Activated CD8-positive, alpha-beta memory T cell treated with anti-CD3 and anti-CD28 coated beads, Interleukin-2, amount 50 U/mL, for 1 hour (primary cell): ENCODE data around the gene MAML2.

Experiments used
- DNase-seq: peaks from one replicate; pipeline ENCODE4 v3.0.0-alpha.2; 2020; ENCODE audit errors: extremely low read depth

The MAML2 gene

DNA sequence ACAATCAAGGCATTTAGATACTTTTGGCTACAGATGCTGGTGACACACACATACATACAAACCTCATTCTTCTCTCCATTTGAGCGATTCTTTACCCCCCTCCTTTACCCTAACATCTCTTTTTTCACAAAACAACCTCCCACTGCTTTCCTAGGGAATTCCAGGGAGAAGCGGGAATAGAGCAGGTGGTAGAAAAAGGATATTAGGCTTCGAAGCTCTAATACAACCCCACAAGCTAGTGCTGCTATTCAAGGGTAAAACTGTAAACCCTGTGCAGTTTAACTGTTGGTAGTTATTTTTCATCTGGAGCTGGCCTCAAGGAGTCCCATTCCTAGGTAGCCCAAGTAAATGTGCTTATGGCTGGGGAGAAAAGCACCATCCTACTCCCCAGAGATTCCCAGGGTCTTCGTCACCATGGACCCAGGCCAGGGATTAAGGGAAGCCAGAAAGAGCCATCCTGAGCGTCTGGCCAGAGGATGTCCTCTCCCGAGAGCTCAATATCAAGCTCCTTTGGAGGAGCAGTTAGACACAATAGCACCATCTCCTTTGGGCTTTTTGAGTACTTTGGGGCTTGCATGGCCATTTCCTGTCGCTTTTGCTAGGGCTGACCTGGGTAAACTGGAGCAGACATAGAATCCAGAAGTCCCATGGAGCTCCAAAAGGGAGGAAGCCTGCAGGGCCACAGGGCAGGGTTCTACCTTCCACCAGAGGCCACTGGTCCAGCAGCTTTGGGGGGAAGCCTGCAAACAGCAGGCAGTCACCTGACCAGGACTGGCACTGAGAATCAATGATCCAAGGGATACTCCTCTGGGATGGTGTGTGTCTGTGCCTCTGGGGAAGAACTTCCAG, 3.1 kb downstream of the MAML2 start:
- no peak for DNase-seq

DNA sequence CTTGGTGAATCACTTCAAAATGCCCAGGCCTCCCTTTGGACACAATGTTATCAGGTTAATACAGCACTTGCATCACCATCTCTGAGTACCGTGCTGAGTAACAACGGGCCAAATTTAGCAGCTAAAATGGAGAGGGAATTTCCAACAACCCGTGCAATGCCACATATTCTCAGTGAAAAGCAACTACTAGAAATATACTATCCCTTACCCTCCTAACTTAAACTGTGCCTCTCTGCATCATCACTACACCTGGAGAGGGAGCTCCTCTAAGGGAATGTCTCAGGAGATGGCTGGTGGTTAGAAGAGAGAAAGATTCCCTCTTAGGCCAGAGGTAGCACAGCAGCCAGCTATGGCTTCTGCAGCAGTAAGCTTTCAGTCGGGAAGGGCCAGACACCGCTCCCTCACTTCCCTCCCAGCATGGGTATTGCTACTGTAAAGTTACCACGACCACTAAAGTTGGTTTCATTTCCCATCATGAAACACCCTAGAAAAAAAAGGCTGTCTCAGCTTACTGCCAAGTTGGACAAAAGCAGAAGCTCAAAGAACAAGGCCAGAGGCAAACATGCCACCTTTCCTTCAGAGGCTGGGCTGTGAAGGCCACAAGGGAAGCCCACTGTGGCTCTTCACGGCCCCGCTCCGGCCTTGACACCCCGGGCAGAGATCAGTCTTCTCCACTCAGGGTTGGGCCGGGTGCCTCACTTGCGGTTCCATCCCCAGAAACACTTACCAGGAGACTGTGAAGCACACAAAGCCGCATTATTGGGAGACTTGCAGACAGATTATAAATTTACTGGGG, 3.9 kb downstream of the MAML2 start:
- DNase-seq: no peak

DNA sequence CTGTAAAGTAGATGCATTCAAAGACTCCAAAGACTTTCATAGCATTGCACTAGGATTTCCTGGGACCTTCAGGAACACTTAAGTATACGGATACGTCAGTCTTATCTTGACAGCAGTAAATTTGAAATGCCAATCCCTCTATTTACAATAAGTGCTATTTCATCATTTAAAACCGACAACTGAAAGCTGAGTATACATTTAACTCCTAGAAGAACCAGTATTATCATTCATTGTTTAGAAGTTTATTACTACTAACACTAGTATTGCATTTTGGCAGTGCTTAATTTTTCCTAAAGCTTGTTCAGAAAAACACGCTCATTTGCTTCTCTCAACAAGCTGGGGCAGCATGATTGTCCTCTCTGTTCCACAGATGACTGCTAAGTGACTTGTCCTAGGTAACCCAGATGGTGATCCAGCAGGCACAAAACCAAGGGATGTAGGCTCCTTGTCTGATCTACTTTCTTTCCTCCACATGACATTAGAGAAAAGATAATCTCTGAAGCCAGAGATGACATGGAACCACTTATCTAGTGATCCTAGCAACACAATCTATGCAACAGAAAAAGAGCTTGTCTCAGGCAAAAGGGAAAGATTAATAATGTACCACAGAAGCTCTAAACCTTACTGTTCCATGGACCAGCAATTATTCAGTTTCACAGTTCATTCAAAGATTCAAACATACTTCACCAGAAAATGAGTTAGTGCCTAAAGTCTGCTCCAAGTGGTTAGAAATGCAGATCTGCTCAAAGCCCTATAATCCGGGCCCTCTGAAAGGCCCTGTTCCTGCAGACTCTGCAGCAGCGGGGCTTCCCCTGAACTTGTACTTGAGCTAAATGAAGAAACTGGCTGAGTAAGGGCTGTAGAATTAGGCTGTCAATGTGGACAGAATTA, 5.2 kb downstream of the MAML2 start:
- DNase-seq: no peak

DNA sequence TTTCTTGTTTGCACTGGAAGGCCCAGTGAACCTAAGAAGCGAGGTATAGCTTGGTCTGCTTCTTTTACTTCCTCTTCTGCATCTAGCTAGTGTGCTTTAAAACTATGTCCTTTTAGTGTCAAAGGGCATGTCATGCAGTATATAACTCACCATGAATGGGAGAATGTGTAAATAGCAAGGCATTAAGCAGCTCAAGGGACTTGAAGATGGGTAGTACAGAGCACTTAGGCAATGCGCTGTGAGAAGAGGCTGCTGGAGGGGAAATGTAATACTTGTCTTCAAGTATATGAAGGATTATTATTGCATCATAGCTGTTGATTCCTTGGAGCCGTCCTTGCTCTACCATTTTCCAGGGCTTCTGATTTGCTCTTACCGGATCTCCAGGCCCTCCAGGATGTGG, 7.6 kb downstream of the MAML2 start:
- no peak for DNase-seq

DNA sequence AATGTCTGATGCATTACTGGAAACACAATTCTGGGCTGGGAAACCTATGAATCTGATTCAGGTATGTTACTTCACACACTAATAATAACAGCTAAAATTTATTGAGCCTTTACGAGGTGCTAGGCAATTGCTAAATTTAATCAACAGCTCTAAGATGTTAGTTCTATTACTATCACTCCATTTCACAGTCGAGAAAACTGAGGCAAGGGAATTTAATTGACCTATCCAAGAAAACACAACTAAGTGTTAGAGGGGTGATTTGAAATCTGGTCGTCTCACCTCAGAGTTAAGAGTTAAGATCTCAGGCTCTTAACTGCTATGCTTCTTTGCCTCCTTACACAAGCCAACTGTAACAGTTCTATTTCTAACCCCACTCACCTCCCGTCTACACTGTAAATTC, 8.8 kb downstream of the MAML2 start:
- DNase-seq: no peak

DNA sequence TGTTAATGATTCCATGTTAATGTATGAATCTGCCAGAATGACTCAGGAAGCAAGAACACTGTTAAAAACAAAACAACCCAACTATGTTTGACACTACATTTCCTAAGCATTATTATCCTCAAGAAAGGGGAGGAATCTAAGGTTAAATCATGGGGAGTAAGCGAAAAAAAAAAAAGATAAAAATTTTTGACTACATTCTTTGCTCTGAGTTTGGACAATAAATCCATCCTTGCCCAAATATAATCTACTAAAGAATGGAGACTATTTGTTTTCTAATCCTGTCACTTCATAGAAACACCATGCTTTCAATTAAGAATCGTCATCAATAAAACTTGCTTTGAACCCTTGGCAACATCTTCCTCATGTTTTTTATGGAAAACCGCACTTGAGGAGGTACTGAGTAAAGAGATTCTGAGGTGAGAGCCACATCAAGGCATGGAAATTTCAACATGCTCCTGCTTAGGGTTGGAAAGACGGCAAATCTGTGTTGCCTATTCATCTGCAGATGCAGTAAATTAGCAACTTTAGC, 9.7 kb downstream of the MAML2 start:
- no peak for DNase-seq

DNA sequence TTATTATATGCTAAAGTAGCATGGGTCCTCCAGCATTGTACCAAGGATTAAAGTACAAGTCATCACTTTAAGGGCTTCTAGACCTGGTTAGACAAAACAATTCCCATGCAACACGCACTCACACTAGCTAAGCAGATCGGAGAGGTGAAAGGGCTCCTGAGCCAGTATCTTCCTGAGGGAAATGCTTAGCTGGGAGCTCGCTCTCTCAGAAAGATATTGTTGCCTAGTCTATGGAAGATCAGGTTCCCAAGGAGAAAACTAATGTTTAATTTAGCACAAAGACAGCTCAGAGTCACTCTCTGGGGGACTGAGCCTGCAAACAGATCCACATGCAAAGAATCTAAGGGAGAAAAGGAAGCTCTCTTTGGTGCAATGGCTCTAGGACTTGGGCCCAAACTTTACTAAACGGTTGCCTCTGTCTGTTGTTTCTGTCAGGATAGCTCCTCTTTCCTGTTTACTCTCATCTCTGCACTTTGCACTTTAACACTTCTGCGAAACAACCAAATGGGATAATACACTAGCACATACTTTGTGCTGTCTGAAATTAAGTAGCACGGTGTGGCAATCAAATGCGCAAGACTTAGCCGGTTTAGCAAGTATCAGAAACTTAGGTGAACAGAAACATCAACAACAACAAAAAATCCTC, 10.7 kb downstream of the MAML2 start:
- no peak for DNase-seq

DNA sequence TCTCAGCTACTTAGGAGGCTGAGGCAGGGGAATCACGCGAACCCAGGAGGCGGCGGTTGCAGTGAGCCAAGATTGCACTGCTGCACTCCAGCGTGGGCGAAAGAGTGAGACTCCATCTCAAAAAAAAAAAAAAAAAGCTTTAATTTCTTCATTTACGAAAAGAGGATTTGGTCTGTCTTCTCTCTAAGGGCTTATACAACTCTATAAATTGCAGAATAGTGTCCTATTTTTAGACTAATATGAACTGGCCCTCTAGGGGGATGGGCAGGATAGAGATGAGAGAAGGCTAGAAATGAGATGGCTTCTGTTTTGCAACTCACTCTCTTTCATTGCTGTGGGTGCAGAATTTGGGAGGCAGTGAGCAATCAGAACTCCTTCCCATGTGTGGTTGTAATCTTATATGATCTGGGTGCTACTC, 11.3 kb downstream of the MAML2 start:
- no peak for DNase-seq

DNA sequence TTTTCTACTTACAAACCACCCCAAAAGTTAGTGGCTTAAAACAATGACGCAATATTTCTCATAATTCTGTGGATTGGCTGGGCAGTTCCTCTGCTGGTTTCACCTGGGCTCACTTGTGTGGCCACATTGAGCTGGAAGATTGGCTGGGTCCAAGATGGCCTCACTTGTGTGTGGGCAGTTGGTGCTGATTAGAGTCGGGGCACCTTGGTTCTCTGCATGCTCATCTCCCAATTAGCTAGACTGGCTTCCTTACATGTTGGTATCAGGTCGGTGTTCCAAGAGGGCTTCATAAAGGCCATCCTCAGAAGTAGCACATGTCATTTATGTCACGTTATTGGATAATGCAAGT, 12.5 kb downstream of the MAML2 start:
- no peak for DNase-seq

DNA sequence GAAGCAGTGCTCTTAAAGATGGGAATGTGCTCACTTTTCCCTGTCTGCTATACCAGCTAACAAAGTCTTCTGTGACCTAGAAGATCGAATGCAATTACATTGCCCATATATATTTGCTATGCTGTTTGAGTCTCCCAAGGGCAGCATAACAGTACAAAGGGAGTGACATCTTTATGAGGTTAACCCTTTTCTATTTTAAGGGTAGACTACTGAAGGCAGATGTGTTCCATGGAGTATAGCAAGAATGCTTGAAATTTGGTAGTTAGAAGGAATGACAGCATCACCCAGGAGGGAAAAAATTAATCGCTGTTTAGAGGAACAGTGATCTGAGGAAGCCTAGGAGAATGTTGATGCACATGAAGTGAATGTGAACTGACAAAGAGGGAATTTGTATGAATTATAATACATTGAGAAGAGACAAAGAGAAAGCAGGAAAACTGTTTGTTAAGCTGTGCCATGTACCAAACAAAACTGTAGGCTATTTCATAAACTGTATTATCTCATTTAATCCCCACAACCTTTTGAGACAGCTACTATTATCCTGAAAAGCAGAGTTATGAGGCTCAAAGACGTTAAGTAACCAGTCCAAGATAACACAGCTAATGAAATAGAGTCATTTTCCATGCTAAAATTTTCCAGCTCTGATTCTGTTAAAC, 13.0 kb downstream of the MAML2 start:
- DNase-seq: no peak

DNA sequence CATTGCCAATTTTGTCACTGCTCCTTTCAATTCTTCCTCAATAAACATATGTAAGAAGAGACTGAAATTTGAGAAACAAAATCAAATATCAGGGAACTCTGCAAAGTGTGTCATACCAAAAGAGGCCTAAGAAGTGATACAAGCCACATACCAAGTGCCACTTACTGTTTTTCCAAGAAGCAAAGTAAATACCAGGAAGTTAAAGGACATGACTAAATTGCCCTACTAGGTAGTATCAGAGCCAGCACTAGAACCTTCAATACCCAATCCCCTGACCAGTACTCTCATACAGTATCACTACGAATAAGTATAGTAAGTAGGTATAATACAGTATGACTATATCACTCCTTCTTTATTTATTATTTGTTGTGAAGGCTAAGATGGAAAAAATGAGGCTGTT, 13.6 kb downstream of the MAML2 start:
- DNase-seq: no peak

DNA sequence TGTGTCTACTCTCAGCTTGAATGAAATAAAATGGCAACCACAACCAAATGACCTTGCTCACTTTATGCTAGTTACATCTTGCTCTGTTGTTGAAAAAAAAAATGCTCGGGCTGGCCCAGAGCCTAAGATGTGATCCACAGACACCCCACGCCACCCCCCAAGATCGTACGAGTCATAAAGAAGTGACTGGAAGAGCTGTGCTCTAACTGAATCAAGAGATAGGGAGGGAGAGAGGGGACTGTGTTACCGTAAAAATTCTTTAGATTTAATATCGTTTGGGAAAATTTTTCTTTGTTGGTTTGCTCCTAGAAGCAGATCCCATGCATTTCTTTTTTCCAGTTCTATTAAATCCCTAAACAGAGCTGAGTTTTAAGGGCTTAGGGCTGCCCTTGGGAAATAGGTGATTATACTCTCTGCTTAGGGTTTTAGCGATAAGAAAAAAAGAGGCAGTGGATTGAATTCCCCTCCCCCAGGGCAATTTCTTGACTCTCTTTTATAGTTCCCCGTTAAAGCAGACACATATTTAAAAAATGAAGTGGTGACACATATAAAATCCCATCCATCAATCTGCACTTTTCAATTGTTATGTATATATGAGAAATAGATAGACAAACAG, 14.5 kb downstream of the MAML2 start:
- DNase-seq: no peak

DNA sequence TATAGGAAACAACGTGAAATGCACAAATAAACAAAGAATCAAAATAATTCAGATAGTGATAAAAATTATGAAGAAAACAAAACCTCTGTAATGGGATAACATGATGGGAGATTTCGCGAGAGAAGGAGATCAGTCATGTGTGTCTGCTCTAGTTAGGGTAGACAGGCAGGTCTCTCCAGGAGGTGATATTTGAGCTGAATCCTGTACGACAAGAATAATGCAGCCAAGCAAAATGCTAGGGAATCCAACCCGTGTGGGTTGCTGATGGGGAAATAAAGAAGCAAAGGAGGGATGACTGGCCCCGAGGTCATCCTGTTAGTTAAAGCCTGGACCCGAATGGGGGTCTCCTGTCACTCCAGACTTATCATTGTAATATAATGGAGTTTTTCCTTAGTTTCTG, 16.0 kb downstream of the MAML2 start:
- DNase-seq: no peak

DNA sequence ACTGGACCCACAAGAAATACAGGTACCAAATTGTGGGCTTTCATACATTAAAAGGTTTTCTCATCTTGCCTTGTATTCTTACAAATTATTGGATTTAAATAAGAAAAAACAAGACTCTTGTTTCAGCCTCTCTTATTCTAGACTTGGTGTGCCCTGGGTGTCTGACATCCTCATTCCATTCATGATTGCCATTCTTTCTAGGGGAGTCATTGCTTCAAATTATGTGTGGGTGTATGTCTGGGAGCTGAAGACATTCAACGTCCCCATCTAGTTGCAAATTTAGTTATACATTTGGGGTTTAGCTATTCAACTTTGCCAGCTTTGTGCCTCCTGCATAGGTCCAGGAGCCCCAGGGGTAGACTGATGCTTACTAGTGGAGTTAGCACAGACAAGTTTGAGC, 18.1 kb downstream of the MAML2 start:
- no peak for DNase-seq

DNA sequence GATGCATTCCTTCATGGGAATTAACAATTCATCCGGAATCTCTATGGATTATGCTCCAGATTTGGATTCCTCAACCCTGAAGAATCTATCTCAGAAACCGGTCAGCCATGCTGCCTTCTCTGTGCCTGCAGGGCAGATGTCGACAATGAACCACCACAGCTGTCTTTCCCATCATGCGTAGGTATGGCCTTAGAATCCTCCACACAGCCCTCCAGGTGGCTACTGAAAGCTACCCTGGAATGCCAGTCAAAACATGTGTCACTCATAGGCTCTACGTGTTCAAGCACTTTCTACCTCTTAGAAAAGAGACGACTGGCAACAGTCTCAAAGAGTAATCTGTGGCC, 19.4 kb downstream of the MAML2 start:
- no peak for DNase-seq

DNA sequence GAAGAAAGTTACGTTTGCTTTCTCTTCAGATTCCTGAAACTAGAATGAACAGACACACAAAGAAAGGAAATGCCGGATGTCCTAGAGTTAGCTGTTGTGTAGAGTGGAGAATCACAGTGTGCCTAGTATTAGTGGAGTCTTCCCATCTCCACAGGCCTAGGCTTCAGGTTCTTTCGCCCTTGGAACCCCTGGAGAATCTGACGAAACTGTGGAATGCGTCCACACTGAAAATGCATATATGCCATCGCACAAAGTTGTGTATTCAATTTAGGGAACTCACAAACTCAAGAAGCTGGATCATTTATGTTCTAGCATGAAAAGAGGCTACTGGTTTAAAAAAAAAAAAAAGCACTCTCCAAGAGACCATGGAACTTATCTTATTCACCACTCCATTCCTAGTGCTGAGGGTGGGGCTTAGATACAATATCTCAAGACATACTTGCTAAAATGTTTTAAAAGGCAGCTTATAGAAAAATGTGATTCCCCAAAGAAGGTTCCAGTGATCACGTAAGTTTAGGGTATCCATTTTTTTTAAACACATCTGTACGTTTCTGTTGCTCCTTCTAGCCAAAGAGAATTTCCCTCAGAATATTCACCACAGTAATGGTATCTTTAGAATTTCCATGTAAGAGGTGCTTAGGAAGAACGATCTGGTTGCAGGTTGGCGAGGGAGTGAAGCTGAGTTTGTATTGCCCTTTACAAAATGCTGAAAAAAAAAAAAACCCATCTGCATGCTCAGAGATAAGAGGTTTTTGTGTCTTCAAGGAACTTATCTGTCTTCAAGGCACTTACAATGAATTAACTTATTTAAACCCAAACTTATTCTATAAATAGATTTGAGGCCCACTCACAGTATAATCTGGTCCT, 20.0 kb downstream of the MAML2 start:
- DNase-seq: no peak

DNA sequence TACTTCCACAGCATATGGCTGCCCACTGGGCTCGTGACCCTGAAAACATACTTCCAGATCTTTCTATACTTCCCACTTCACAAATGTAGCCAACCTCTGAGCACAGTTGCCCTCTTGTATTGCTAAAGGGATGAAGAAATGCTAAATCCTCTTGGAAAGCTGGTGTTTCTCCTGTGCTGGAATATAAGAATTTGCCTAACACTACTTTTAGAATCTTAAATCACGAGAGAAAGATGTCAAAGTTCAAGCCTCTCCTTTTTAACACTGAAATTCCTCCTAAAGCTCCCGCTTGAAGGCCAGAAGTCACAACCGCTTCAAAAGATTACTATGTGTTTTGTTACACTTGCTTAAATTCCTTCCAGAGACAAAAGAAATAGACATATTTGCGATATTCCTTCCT, 21.9 kb downstream of the MAML2 start:
- no peak for DNase-seq

DNA sequence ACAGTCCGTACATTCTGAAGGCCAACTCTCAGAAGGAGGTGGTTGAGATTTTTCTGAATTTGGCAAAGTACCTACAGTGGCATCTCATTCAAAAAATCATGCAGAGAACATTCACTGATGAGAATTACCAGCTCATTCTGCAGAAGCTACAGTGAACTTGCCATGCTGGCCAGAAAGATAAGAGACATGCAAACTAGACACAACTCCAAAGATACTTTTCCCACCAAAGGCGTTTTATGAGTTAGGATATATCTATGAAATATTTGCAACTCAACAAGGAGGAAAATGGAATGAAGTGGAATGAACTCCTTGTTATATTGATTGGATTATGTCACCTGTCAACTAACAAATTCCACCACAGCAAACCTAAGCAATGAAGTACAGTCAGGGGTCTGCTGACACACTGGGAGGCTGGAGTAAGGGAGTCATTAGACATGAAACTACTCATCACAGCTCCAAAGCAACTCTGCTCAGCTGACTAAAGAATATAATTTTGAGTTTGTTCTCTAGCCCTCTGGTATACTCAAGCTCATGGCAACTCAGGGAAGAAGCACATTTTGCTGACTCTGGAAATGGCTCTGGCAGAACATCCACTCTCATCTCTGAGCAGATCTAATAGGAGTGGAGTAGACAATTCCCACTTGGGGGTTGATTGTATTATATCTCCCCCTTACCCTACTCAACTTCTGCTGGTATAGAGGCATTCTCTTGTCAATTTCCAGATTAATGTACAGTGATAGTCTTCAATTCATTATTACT, 22.9 kb downstream of the MAML2 start:
- no peak for DNase-seq

DNA sequence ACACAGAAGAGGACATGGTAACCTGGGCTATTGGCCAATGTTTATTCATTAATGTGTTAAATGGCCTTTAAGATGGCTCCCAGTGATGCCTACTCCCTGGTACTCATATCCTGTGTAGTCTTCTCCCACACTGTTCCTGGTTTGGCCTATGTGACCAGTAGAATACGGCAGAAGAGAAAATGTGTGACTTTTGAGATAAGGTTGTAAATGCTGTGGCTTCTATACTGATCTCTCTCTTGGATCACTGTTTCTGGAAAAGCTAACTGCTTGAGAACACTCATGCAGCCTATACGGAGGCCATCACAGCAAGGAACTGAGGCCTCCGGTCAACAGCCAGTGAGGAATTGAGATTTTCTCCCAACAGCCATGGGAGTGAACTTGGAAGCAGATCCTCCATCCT, 24.1 kb downstream of the MAML2 start:
- DNase-seq: no peak
